ENCODE results near the gene IRF8. TPM values are rescaled to one million over a fixed set of nuclear protein-coding genes. Genes with fewer than 3 reads are reported as not detected.

Gene IRF8
- total RNA-seq, 1 donor from 2014 or later = 2.2 TPM

- H3K4me3 ChIP-seq (ENCODE audit: low read depth, low read length) = no peak overlapping the region
- H3K27me3 ChIP-seq (ENCODE audit: control insufficient read depth, insufficient read depth, low read length) = no peaks in the 10 kb centered on the region
- no peak for DNase-seq (ENCODE audit: low read depth)
- TF ChIP-seq CTCF (IDR thresholded peaks at IDR 0.05; ENCODE audit: insufficient read depth, low read length, poor library complexity, severe bottlenecking) = no peak
- H3K36me3 ChIP-seq (ENCODE audit: control insufficient read depth, insufficient read depth, low read length) = no peaks in the 10 kb centered on the region
Observed at GRCh38 chr16:85859818-85860125, 39.2 kb upstream of the IRF8 start.

- Histone ChIP-seq H3K4me3 (ENCODE audit: low read depth, low read length) (no peak overlapping the region), H3K27me3 (ENCODE audit: control insufficient read depth, insufficient read depth, low read length) (no peaks in the 10 kb centered on the region), H3K36me3 (ENCODE audit: control insufficient read depth, insufficient read depth, low read length) (no peaks in the 10 kb centered on the region)
- TF ChIP-seq CTCF (IDR thresholded peaks at IDR 0.05; ENCODE audit: insufficient read depth, low read length, poor library complexity, severe bottlenecking) = no peak
- DNase-seq (ENCODE audit: low read depth) = no peak
Observed at GRCh38 chr16:85860413-85861094, 38.4 kb upstream of the IRF8 start.

GRCh38 chr16:85861095-85861825 is 37.7 kb upstream of the IRF8 start:
- TF ChIP-seq CTCF (IDR thresholded peaks at IDR 0.05; ENCODE audit: insufficient read depth, low read length, poor library complexity, severe bottlenecking) = no peak
- H3K36me3 ChIP-seq (ENCODE audit: control insufficient read depth, insufficient read depth, low read length) = no peaks in the 10 kb centered on the region
- H3K4me3 ChIP-seq (ENCODE audit: low read depth, low read length) = no peak overlapping the region
- DNase-seq (ENCODE audit: low read depth) = no peak
- H3K27me3 ChIP-seq (ENCODE audit: control insufficient read depth, insufficient read depth, low read length) = no peaks in the 10 kb centered on the region

- Histone ChIP-seq H3K36me3 (ENCODE audit: control insufficient read depth, insufficient read depth, low read length) (no peaks in the 10 kb centered on the region), H3K27me3 (ENCODE audit: control insufficient read depth, insufficient read depth, low read length) (no peaks in the 10 kb centered on the region), H3K4me3 (ENCODE audit: low read depth, low read length) (no peak overlapping the region)
- no peak for TF ChIP-seq CTCF (IDR thresholded peaks at IDR 0.05; ENCODE audit: insufficient read depth, low read length, poor library complexity, severe bottlenecking)
- DNase-seq (ENCODE audit: low read depth) = no peak
Observed at GRCh38 chr16:85862476-85863383, 36.2 kb upstream of the IRF8 start.

- no peak overlapping the region for H3K4me3 ChIP-seq (ENCODE audit: low read depth, low read length)
- no peaks in the 10 kb centered on the region for H3K27me3 ChIP-seq (ENCODE audit: control insufficient read depth, insufficient read depth, low read length)
- no peak for DNase-seq (ENCODE audit: low read depth)
- no peak for TF ChIP-seq CTCF (IDR thresholded peaks at IDR 0.05; ENCODE audit: insufficient read depth, low read length, poor library complexity, severe bottlenecking)
- H3K36me3 ChIP-seq (ENCODE audit: control insufficient read depth, insufficient read depth, low read length) = no peaks in the 10 kb centered on the region
Observed at GRCh38 chr16:85863384-85863774, 35.6 kb upstream of the IRF8 start.
